Hepatocyte (in vitro differentiated cells): ENCODE results near the gene SLC15A5. TPM values are rescaled to one million over a fixed set of nuclear protein-coding genes. Genes with fewer than 3 reads are reported as not detected.
A peak's percentile ranks its signal among the peaks of the same experiment; 100 is the strongest.

Experiments used
- DNase-seq: peaks from one replicate; pipeline ENCODE4 v3.0.0-alpha.2; 2016; ENCODE audit warnings: low spot score
- H2AFZ ChIP-seq: fragments of 200-600 bp; sonication (generic); 2 replicates; pipeline ENCODE4 v1.6.0; 2016; ENCODE audit warnings: antibody characterized with exemption, mild to moderate bottlenecking
- H3K27ac ChIP-seq: fragments of 200-600 bp; sonication (generic); 2 replicates; pipeline ENCODE4 v1.5.1; 2016; ENCODE audit warnings: mild to moderate bottlenecking
- H3K27me3 ChIP-seq: fragments of 200-600 bp; sonication (generic); 2 replicates; pipeline ENCODE4 v1.6.1; 2016
- H3K36me3 ChIP-seq: fragments of 200-600 bp; sonication (generic); replicated peaks from 2 replicates; pipeline ENCODE4 v1.5.1; 2016; ENCODE audit warnings: low read depth; ENCODE audit not compliant: insufficient read depth
- H3K4me1 ChIP-seq: fragments of 200-600 bp; sonication (generic); 2 replicates; pipeline ENCODE4 v1.5.1; 2016; ENCODE audit warnings: mild to moderate bottlenecking, moderate library complexity; ENCODE audit not compliant: insufficient read depth
- H3K4me2 ChIP-seq: fragments of 200-600 bp; sonication (generic); 2 replicates; pipeline ENCODE4 v1.6.0; 2016
- H3K4me3 ChIP-seq: fragments of 200-600 bp; sonication (generic); 2 replicates; pipeline ENCODE4 v1.5.1; 2016; ENCODE audit warnings: mild to moderate bottlenecking
- H3K79me2 ChIP-seq: fragments of 200-600 bp; sonication (generic); 2 replicates; pipeline ENCODE4 v1.6.0; 2017; ENCODE audit warnings: mild to moderate bottlenecking
- H3K9me2 ChIP-seq: fragments of 200-600 bp; sonication (generic); replicated peaks from 2 replicates; pipeline ENCODE4 v1.6.0; 2017; ENCODE audit warnings: mild to moderate bottlenecking; ENCODE audit not compliant: insufficient read depth
- H3K9me3 ChIP-seq: fragments of 200-600 bp; sonication (generic); 2 replicates; pipeline ENCODE4 v1.5.1; 2016; ENCODE audit warnings: low read depth, mild to moderate bottlenecking
- H4K20me1 ChIP-seq: fragments of 200-600 bp; sonication (generic); 2 replicates; pipeline ENCODE4 v1.6.0; 2016; ENCODE audit warnings: mild to moderate bottlenecking; ENCODE audit not compliant: insufficient read depth, poor library complexity, severe bottlenecking
- CTCF ChIP-seq: fragments of 200-600 bp; sonication (generic); IDR thresholded peaks from 2 replicates; pipeline ENCODE4 v1.5.1; 2016; ENCODE audit warnings: antibody characterized with exemption, mild to moderate bottlenecking; ENCODE audit not compliant: poor library complexity
- EZH2 ChIP-seq: fragments of 200-600 bp; sonication (generic); IDR thresholded peaks from 2 replicates; pipeline ENCODE4 v1.6.1; 2016; ENCODE audit warnings: antibody characterized with exemption, mild to moderate bottlenecking, borderline replicate concordance
- EZH2phosphoT487 ChIP-seq: fragments of 200-600 bp; sonication (generic); IDR thresholded peaks from one replicate; pipeline ENCODE4 v1.6.1; 2018; ENCODE audit warnings: antibody characterized with exemption, mild to moderate bottlenecking, low read depth, moderate library complexity; ENCODE audit not compliant: unreplicated experiment, severe bottlenecking
- WGBS: methylation state at CpG from one replicate; pipeline ENCODE4 v1.1.6; 2016; ENCODE audit warnings: low lambda C conversion rate; ENCODE audit errors: missing lambda C conversion rate; 5-methylcytosine and 5-hydroxymethylcytosine counted together
- polyA plus RNA-seq: library from polyadenylated mRNA; unstranded; fragments of >200 nt; fragmentation: Nextera tagmentation; extraction: Ambion mirVana; gene quantifications from 2 replicates; pipeline ENCODE4 v1.2.1, GENCODE V29; 2016
- total RNA-seq: library from RNA; depleted of rRNA; stranded (reverse); fragments of >200 nt; gene quantifications from 2 replicates; pipeline ENCODE4 v1.2.3, GENCODE V29; 2014

Gene SLC15A5
- total and polyA plus RNA-seq, 2 experiments from 2014 or later, result 0.10 TPM; not detected in 1

GRCh38 chr12:16324272-16324671, 46.8 kb upstream of the SLC15A5 start:
- Histone ChIP-seq H3K27ac (peak overlapping the region; percentile 18), H3K27me3 (no peaks in the 10 kb centered on the region), H3K4me2 (peak overlapping the region; percentile 50), H4K20me1 (no peaks in the 10 kb centered on the region), H3K4me1 (peaks cover 19% of the 10 kb centered on the region), H2AFZ (no peak overlapping the region), H3K9me2 (no peaks in the 10 kb centered on the region), H3K79me2 (no peaks in the 10 kb centered on the region), H3K36me3 (no peaks in the 10 kb centered on the region), H3K4me3 (no peak overlapping the region), H3K9me3 (no peaks in the 10 kb centered on the region)
- WGBS, result 56% methylated on average over 5 of the region's 5 CpGs
- DNase-seq, result peak; percentile 20
- TF ChIP-seq CTCF (no peak), EZH2 (no peak), EZH2phosphoT487 (no peak)

GRCh38 chr12:16323638-16324037, 46.2 kb upstream of the SLC15A5 start:
- Histone ChIP-seq H3K36me3 (no peaks in the 10 kb centered on the region), H3K9me3 (no peaks in the 10 kb centered on the region), H3K4me3 (no peak overlapping the region)

GRCh38 chr12:16323010-16323409, 45.5 kb upstream of the SLC15A5 start:
- no peaks in the 10 kb centered on the region for H3K9me2 ChIP-seq
- no peak overlapping the region for H3K4me3 ChIP-seq
- no peaks in the 10 kb centered on the region for H3K36me3 ChIP-seq
- no peak for TF ChIP-seq EZH2
- no peak for TF ChIP-seq CTCF
- TF ChIP-seq EZH2phosphoT487, result no peak
- H3K4me2 ChIP-seq, result no peak overlapping the region
- H3K79me2 ChIP-seq, result no peaks in the 10 kb centered on the region
- WGBS, result 88% methylated on average over 1 of the region's 1 CpG
- peaks cover 19% of the 10 kb centered on the region for H3K4me1 ChIP-seq
- H4K20me1 ChIP-seq, result no peaks in the 10 kb centered on the region
- no peaks in the 10 kb centered on the region for H3K9me3 ChIP-seq
- no peak for DNase-seq
- H3K27me3 ChIP-seq, result no peaks in the 10 kb centered on the region
- H3K27ac ChIP-seq, result no peak overlapping the region
- no peak overlapping the region for H2AFZ ChIP-seq

More at GRCh38 chr12:16323638-16324037, 46.2 kb upstream of the SLC15A5 start:
- Histone ChIP-seq H2AFZ (no peak overlapping the region), H3K4me2 (no peak overlapping the region), H3K79me2 (no peaks in the 10 kb centered on the region), H3K4me1 (peaks cover 19% of the 10 kb centered on the region), H3K27ac (no peak overlapping the region), H4K20me1 (no peaks in the 10 kb centered on the region), H3K27me3 (no peaks in the 10 kb centered on the region), H3K9me2 (no peaks in the 10 kb centered on the region)
- DNase-seq, result no peak
- WGBS, result 76% methylated on average over 2 of the region's 2 CpGs
- no peak for TF ChIP-seq EZH2phosphoT487
- TF ChIP-seq CTCF, result no peak
- no peak for TF ChIP-seq EZH2

GRCh38 chr12:16310934-16311333, 33.4 kb upstream of the SLC15A5 start:
- 89% methylated on average over 1 of the region's 1 CpG for WGBS

More at GRCh38 chr12:16310934-16311333, 33.4 kb upstream of the SLC15A5 start:
- H3K9me2 ChIP-seq, result no peaks in the 10 kb centered on the region
- DNase-seq, result no peak
- H3K4me3 ChIP-seq, result no peak overlapping the region
- no peak overlapping the region for H2AFZ ChIP-seq
- no peaks in the 10 kb centered on the region for H3K36me3 ChIP-seq
- no peaks in the 10 kb centered on the region for H3K9me3 ChIP-seq
- no peaks in the 10 kb centered on the region for H3K27me3 ChIP-seq
- peaks cover 4% of the 10 kb centered on the region for H3K4me1 ChIP-seq
- no peaks in the 10 kb centered on the region for H4K20me1 ChIP-seq
- no peak overlapping the region for H3K4me2 ChIP-seq
- TF ChIP-seq EZH2, result no peak
- TF ChIP-seq CTCF, result no peak
- no peak for TF ChIP-seq EZH2phosphoT487
- no peak overlapping the region for H3K27ac ChIP-seq
- H3K79me2 ChIP-seq, result no peaks in the 10 kb centered on the region
